ENCODE data around the gene SLC22A5. TPM values are rescaled to one million over a fixed set of nuclear protein-coding genes. Genes with fewer than 3 reads are reported as not detected.

SLC22A5 gene
- total RNA-seq, 1 donor: 2.2 TPM

GRCh38 chr5:132375957-132376356 is 6.4 kb downstream of the SLC22A5 start:
- no peaks in the 10 kb centered on the region for H3K27me3 ChIP-seq (ENCODE audit: insufficient read depth, low read length)

GRCh38 chr5:132376694-132377641 is 7.5 kb downstream of the SLC22A5 start:
- Histone ChIP-seq H3K9me3 (ENCODE audit: low read depth, low read length) (no peaks in the 10 kb centered on the region), H3K4me3 (ENCODE audit: low read length) (no peak overlapping the region), H3K4me1 (ENCODE audit: insufficient read depth, low read length) (peaks cover 8% of the 10 kb centered on the region), H3K27me3 (ENCODE audit: insufficient read depth, low read length) (no peaks in the 10 kb centered on the region)

More at GRCh38 chr5:132375957-132376356, 6.4 kb downstream of the SLC22A5 start:
- Histone ChIP-seq H3K9me3 (ENCODE audit: low read depth, low read length) (no peaks in the 10 kb centered on the region), H3K4me1 (ENCODE audit: insufficient read depth, low read length) (peaks cover 18% of the 10 kb centered on the region), H3K4me3 (ENCODE audit: low read length) (no peak overlapping the region)

DNA sequence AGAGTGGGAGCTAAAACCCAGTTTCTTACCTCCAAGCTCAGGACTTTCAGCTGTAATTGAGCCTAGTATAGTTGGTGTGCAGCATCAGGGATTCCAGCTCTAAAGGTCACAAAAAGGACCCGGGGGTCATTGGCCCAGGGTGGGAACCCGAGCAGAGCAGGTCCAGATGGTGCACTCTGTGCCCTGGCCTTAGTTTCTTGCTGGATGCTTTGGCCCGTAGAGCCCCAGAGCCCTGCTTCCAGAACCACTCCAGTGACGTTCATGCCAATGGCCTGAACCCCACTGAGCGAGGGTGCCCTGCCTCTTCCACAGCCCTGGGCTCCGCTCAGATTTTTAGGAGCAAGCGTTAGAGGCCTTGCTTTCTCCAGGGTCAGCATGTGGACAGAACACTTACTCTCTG is 8.2 kb downstream of the SLC22A5 start:
- Histone ChIP-seq H3K9me3 (ENCODE audit: low read depth, low read length) (no peaks in the 10 kb centered on the region), H3K4me3 (ENCODE audit: low read length) (no peak overlapping the region), H3K4me1 (ENCODE audit: insufficient read depth, low read length) (no peaks in the 10 kb centered on the region), H3K27me3 (ENCODE audit: insufficient read depth, low read length) (no peaks in the 10 kb centered on the region)

GRCh38 chr5:132378580-132378979 is 9.1 kb downstream of the SLC22A5 start:
- Histone ChIP-seq H3K4me1 (ENCODE audit: insufficient read depth, low read length) (no peaks in the 10 kb centered on the region), H3K4me3 (ENCODE audit: low read length) (no peak overlapping the region), H3K27me3 (ENCODE audit: insufficient read depth, low read length) (no peaks in the 10 kb centered on the region), H3K9me3 (ENCODE audit: low read depth, low read length) (no peaks in the 10 kb centered on the region)

DNA sequence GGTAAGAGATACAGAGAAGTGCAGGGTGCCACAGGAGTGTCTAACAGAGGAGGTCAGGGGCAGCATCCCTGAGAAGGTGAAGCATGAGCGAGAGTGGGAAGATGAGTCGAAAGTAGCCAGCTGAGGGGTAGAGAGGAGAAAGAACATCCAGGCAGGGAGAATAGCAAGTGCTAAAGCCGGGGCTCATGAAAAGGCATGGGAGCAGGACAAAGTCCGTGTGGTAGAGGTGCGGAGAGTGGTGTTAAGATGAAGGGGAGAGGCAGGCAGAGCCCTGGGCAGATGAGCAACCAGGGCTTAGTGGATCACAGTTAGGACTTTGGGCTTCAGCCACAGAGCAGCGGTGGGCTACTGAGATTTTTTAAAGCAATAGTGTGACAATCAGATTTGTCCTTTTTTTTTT is 10.5 kb downstream of the SLC22A5 start:
- Histone ChIP-seq H3K4me3 (ENCODE audit: low read length) (no peak overlapping the region), H3K4me1 (ENCODE audit: insufficient read depth, low read length) (peaks cover 2% of the 10 kb centered on the region), H3K9me3 (ENCODE audit: low read depth, low read length) (no peaks in the 10 kb centered on the region), H3K27me3 (ENCODE audit: insufficient read depth, low read length) (no peaks in the 10 kb centered on the region)

GRCh38 chr5:132380741-132381140 is 11.2 kb downstream of the SLC22A5 start:
- H3K27me3 ChIP-seq (ENCODE audit: insufficient read depth, low read length): no peaks in the 10 kb centered on the region
- H3K9me3 ChIP-seq (ENCODE audit: low read depth, low read length): no peaks in the 10 kb centered on the region
- no peak overlapping the region for H3K4me3 ChIP-seq (ENCODE audit: low read length)
- H3K4me1 ChIP-seq (ENCODE audit: insufficient read depth, low read length): peaks cover 9% of the 10 kb centered on the region

DNA sequence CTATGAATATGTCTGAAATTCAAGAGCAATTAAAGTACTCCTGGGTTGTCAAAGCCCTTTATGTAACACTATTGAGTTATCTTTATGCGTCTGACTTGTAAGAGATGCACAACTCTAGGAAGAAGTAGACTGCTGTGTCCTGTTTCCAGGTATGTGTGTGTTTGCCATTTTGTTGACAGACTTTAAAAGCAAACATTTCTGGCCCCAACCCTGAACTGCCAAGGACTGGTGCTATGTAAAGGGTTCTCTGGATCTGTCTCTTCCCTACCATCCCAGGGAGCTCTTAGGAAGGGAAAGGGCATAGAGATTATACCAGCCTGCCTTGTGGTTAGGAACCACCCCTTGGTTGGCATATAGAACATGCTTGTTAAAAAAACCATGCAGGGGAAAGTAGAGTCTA is 12.1 kb downstream of the SLC22A5 start:
- Histone ChIP-seq H3K27me3 (ENCODE audit: insufficient read depth, low read length) (no peaks in the 10 kb centered on the region), H3K4me3 (ENCODE audit: low read length) (no peak overlapping the region), H3K9me3 (ENCODE audit: low read depth, low read length) (no peaks in the 10 kb centered on the region), H3K4me1 (ENCODE audit: insufficient read depth, low read length) (peaks cover 18% of the 10 kb centered on the region)

DNA sequence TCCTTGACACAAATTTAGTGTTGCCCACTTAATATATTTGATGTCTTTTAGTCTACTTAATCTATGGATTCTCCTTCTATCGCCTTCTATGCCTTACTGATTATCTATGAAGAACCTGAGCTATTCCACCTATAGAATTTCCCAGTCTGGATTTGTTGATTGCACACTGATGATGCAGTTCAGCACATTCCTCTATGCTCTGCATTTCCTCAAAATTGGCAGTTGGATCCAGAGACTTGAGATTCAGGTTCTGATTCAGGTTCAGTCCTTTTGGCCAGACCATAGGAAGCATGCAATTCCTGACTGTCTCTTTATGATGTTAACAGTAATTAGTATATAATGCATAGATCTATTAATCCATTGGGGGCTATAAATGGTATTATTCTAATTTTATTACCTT is 13.8 kb downstream of the SLC22A5 start:
- Histone ChIP-seq H3K9me3 (ENCODE audit: low read depth, low read length) (no peaks in the 10 kb centered on the region), H3K4me1 (ENCODE audit: insufficient read depth, low read length) (peaks cover 33% of the 10 kb centered on the region), H3K4me3 (ENCODE audit: low read length) (no peak overlapping the region), H3K27me3 (ENCODE audit: insufficient read depth, low read length) (no peaks in the 10 kb centered on the region)

- H3K4me3 ChIP-seq (ENCODE audit: low read length): no peak overlapping the region
- H3K9me3 ChIP-seq (ENCODE audit: low read depth, low read length): no peaks in the 10 kb centered on the region
- no peaks in the 10 kb centered on the region for H3K27me3 ChIP-seq (ENCODE audit: insufficient read depth, low read length)
- peaks cover 40% of the 10 kb centered on the region for H3K4me1 ChIP-seq (ENCODE audit: insufficient read depth, low read length)
Measured at GRCh38 chr5:132383984-132384383, 14.5 kb downstream of the SLC22A5 start.

DNA sequence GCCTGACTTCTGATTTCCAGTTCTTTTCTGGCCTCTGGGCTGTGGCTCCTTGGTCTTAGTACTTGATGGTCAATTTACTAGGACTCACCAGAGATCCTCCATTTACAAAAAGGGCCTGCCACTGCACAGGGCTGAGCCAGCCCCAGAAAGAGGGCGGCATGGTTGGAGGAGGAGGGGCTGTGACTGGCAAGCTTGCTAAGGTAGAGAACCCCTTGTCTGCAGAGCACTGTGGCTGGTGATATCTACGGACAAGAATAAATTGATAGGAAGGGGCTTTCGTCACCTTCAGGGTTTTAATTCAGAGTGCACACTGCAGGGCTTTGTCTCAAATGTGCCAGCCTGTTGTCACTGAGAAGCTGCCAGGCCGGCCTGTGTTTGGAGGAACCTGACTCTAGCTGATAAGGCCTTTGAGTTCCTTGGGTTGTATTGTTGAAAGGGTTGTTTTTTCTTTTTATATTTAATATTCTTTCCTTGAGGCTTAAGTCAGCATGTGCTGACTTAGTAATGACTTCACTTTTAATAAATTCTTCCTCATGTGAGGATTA is 15.1 kb downstream of the SLC22A5 start:
- Histone ChIP-seq H3K27me3 (ENCODE audit: insufficient read depth, low read length) (no peaks in the 10 kb centered on the region), H3K4me3 (ENCODE audit: low read length) (no peak overlapping the region), H3K9me3 (ENCODE audit: low read depth, low read length) (no peaks in the 10 kb centered on the region), H3K4me1 (ENCODE audit: insufficient read depth, low read length) (peaks cover 43% of the 10 kb centered on the region)

DNA sequence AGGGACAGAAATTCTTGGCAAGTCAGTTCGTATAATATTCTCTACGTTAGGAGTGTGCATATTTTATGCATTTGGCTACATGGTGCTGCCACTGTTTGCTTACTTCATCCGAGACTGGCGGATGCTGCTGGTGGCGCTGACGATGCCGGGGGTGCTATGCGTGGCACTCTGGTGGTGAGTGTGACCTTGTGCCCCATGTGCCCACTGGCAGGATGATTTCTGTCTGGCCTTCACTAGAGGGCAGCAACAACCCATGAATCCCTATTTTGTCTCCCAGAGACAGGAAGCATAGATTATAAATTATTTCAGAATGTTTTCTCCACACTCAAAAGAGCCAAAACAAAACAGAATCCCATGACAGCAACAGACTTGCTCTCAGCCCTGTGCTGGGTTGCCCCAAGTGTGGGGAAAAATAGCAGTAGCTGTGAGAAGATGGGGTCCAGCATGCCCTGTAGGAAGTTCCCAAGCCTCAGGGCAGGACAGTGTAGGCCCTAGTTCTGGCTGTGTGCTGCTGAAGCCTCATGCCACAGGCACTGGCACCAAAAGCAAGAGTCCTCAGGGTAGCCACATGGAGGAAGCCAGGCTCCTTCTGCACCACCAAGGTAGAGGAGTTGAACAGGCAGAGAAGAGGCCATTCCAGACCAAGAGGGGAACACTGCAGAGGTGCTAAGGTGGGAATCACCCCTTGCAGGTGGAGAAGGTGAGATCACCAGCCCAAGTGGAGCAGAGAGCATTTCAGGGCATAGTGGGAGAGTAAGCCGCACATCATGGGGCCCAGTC is 16.0 kb downstream of the SLC22A5 start:
- no peak overlapping the region for H3K4me3 ChIP-seq (ENCODE audit: low read length)
- H3K27me3 ChIP-seq (ENCODE audit: insufficient read depth, low read length): no peaks in the 10 kb centered on the region
- peaks cover 43% of the 10 kb centered on the region for H3K4me1 ChIP-seq (ENCODE audit: insufficient read depth, low read length)
- H3K9me3 ChIP-seq (ENCODE audit: low read depth, low read length): no peaks in the 10 kb centered on the region

DNA sequence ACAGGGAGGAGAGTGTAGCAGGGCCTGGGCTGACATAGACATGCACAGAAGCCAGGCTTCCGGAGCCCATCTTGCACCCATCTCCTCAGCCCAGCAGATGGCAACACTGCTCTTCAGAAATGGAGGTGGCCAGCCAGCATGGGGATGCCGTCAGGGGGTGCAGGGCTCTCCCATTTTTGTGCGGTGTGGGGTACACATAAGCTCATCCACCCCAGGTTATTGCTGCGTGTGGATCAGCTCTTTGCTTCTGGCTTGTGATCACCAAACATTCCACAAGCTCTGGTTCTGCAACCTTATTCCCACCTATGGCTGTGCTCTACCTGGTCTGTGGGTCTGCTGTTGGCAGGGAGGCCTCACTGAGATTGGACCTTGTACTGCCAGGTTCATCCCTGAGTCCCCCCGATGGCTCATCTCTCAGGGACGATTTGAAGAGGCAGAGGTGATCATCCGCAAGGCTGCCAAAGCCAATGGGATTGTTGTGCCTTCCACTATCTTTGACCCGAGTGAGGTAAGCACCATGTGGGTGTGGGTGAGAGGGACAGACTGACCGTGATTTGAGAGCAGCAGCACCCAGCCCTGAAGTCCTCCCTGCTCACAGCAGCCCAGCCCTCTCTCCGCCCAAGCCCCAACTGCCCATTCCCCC is 17.3 kb downstream of the SLC22A5 start:
- no peak overlapping the region for H3K4me3 ChIP-seq (ENCODE audit: low read length)
- peaks cover 43% of the 10 kb centered on the region for H3K4me1 ChIP-seq (ENCODE audit: insufficient read depth, low read length)
- H3K27me3 ChIP-seq (ENCODE audit: insufficient read depth, low read length): no peaks in the 10 kb centered on the region
- H3K9me3 ChIP-seq (ENCODE audit: low read depth, low read length): no peaks in the 10 kb centered on the region

- no peaks in the 10 kb centered on the region for H3K9me3 ChIP-seq (ENCODE audit: low read depth, low read length)
- no peaks in the 10 kb centered on the region for H3K27me3 ChIP-seq (ENCODE audit: insufficient read depth, low read length)
- no peak overlapping the region for H3K4me3 ChIP-seq (ENCODE audit: low read length)
- peaks cover 43% of the 10 kb centered on the region for H3K4me1 ChIP-seq (ENCODE audit: insufficient read depth, low read length)
Measured at GRCh38 chr5:132387640-132388117, 18.2 kb downstream of the SLC22A5 start.

DNA sequence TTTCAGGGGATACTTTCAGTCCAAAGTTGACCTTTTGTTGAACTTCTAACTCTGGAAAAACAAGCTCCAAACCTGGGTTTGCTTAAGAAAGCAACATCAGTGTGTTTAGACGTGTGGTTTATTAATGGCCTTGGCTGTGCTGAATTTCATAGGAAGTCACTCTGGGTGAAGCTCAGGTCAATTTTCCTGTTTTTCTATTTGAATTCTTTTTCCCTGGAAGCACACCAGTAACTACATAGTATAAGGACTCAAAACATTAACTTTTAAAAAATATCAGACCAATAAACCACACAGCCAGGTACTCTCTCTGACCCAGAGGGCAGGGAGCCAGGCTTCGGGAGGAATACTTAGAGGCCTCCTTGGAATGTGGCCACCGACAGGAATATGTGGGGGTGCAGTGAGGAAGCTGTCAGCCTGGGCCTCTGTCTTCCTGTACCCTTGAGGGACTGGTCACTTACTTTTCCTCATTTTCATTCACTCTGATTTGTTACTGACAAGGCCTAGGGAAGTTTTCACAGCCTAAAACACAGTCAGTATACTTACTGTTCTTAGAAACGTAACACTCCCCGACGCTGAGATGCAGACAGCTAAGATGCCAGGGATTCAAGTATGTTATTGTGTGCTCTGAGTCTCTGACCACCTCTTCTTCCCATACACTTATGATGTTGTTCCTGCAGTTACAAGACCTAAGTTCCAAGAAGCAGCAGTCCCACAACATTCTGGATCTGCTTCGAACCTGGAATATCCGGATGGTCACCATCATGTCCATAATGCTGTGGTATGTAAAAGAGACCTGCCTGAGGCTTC is 18.9 kb downstream of the SLC22A5 start:
- H3K4me3 ChIP-seq (ENCODE audit: low read length): no peak overlapping the region
- peaks cover 43% of the 10 kb centered on the region for H3K4me1 ChIP-seq (ENCODE audit: insufficient read depth, low read length)
- no peaks in the 10 kb centered on the region for H3K9me3 ChIP-seq (ENCODE audit: low read depth, low read length)
- H3K27me3 ChIP-seq (ENCODE audit: insufficient read depth, low read length): no peaks in the 10 kb centered on the region
